Endothelial cell (in vitro differentiated cells): ENCODE measurements around the gene CELF1. TPM values are rescaled to one million over a fixed set of nuclear protein-coding genes. Genes with fewer than 3 reads are reported as not detected.

ENCODE experiments used
- DNase-seq: peaks from one replicate; pipeline ENCODE4 v3.0.0; 2021; ENCODE audit warnings: low spot score
- H3K27ac Mint-ChIP-seq: one replicate; pipeline ENCODE4 v1.8.0; 2021; ENCODE audit warnings: mixed read lengths, inconsistent platforms; ENCODE audit not compliant: unreplicated experiment
- H3K27me3 Mint-ChIP-seq: one replicate; pipeline ENCODE4 v1.8.0; 2021; ENCODE audit warnings: mild to moderate bottlenecking, moderate library complexity, mixed read lengths, inconsistent platforms; ENCODE audit not compliant: unreplicated experiment
- H3K36me3 Mint-ChIP-seq: one replicate; pipeline ENCODE4 v1.8.0; 2021; ENCODE audit warnings: mild to moderate bottlenecking, low read depth, mixed read lengths, inconsistent platforms; ENCODE audit not compliant: unreplicated experiment
- H3K4me1 Mint-ChIP-seq: one replicate; pipeline ENCODE4 v1.8.0; 2021; ENCODE audit warnings: mild to moderate bottlenecking, mixed read lengths, inconsistent platforms; ENCODE audit not compliant: unreplicated experiment
- H3K4me3 Mint-ChIP-seq: one replicate; pipeline ENCODE4 v1.8.0; 2021; ENCODE audit warnings: mild to moderate bottlenecking, mixed read lengths, inconsistent platforms; ENCODE audit not compliant: unreplicated experiment
- H3K9me3 Mint-ChIP-seq: one replicate; pipeline ENCODE4 v1.8.0; 2021; ENCODE audit warnings: mixed read lengths, inconsistent platforms; ENCODE audit not compliant: unreplicated experiment
- CTCF ChIP-seq: fragments of 200-600 bp; sonication (generic); IDR thresholded peaks from one replicate; pipeline ENCODE4 v1.5.0; 2021; ENCODE audit warnings: antibody characterized with exemption; ENCODE audit not compliant: unreplicated experiment
- total RNA-seq: library from RNA; stranded (reverse); fragmentation: NEBNext Ultra II Directional; extraction: Animal tissue kit (Norgen Biotek cat#: 25700); gene quantifications from one replicate; pipeline ENCODE4 v1.2.1, GENCODE V29; 2021; ENCODE audit not compliant: unreplicated experiment

The CELF1 gene
- total RNA-seq, 1 donor from 2014 or later, result 162 TPM

GRCh38 chr11:47545298-47545697 lies 7.6 kb downstream of the CELF1 start:
- Mint-ChIP-seq H3K27ac (no peak overlapping the region), H3K4me1 (peaks cover 17% of the 10 kb centered on the region), H3K27me3 (peaks cover 1% of the 10 kb centered on the region), H3K9me3 (no peaks in the 10 kb centered on the region), H3K36me3 (peaks cover 7% of the 10 kb centered on the region), H3K4me3 (no peak overlapping the region)
- TF ChIP-seq CTCF, result no peak
- no peak for DNase-seq

- Mint-ChIP-seq H3K9me3 (no peaks in the 10 kb centered on the region), H3K4me3 (no peak overlapping the region), H3K36me3 (peaks cover 4% of the 10 kb centered on the region), H3K4me1 (peaks cover 31% of the 10 kb centered on the region), H3K27me3 (peaks cover 1% of the 10 kb centered on the region), H3K27ac (peak overlapping the region; percentile 28)
- no peak for TF ChIP-seq CTCF
- no peak for DNase-seq
Observed at GRCh38 chr11:47541070-47541469, 11.9 kb downstream of the CELF1 start.

GRCh38 chr11:47539681-47540039 lies 13.3 kb downstream of the CELF1 start:
- no peak for DNase-seq
- H3K4me1 Mint-ChIP-seq, result peaks cover 34% of the 10 kb centered on the region
- peak overlapping the region; percentile 74 for H3K27ac Mint-ChIP-seq
- H3K27me3 Mint-ChIP-seq, result peaks cover 1% of the 10 kb centered on the region
- no peaks in the 10 kb centered on the region for H3K9me3 Mint-ChIP-seq
- H3K4me3 Mint-ChIP-seq, result peak overlapping the region; percentile 72
- no peak for TF ChIP-seq CTCF
- peaks cover 4% of the 10 kb centered on the region for H3K36me3 Mint-ChIP-seq

- no peak for DNase-seq
- Mint-ChIP-seq H3K36me3 (peaks cover 4% of the 10 kb centered on the region), H3K4me3 (peak overlapping the region; percentile 76), H3K4me1 (peaks cover 30% of the 10 kb centered on the region), H3K27me3 (peaks cover 1% of the 10 kb centered on the region), H3K9me3 (no peaks in the 10 kb centered on the region), H3K27ac (peak overlapping the region; percentile 89)
- no peak for TF ChIP-seq CTCF
Observed at GRCh38 chr11:47538741-47539565, 14.0 kb downstream of the CELF1 start.

- no peak for TF ChIP-seq CTCF
- Mint-ChIP-seq H3K9me3 (no peaks in the 10 kb centered on the region), H3K27ac (no peak overlapping the region)
Observed at GRCh38 chr11:47536915-47537314, 16.0 kb downstream of the CELF1 start.

More at GRCh38 chr11:47536915-47537314, 16.0 kb downstream of the CELF1 start:
- Mint-ChIP-seq H3K27me3 (peaks cover 1% of the 10 kb centered on the region), H3K4me1 (peaks cover 27% of the 10 kb centered on the region), H3K4me3 (no peak overlapping the region), H3K36me3 (peaks cover 4% of the 10 kb centered on the region)
- no peak for DNase-seq
